GM19452 (cell line): ENCODE results near the gene FAM43B.

Source experiments
- ATAC-seq: cut with Tn5 transposase; IDR thresholded peaks from one replicate; pipeline ENCODE4 v1.9.1; 2021; ENCODE audit not compliant: unreplicated experiment

The FAM43B gene

GRCh38 chr1:20589331-20590278, 37.2 kb downstream of the FAM43B start:
- no peak for ATAC-seq

- ATAC-seq = no peak
Observed at GRCh38 chr1:20590306-20590777, 38.0 kb downstream of the FAM43B start.

GRCh38 chr1:20593756-20594155, 41.4 kb downstream of the FAM43B start:
- ATAC-seq = no peak

- no peak for ATAC-seq
Observed at GRCh38 chr1:20594746-20595145, 42.4 kb downstream of the FAM43B start.

DNA sequence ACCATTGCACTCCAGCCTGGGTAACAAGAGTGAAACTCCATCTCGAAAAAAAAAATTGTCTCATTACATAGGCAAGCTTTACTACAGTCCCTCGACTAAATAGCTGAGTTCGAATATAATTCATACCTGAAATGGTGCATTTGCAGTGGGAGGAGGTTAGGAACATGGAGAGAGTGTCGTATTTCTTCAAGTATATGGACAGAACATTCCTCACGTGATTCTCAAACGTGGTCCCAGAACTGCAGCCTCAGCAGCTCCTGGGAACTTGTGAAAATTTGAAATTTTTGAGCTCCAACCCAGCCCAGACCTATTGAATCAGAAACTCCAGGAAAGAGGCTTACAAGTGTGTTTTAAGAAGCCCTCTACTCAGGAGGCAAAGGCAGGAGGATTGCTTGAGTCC, 43.7 kb downstream of the FAM43B start:
- ATAC-seq = no peak

GRCh38 chr1:20597650-20598049, 45.3 kb downstream of the FAM43B start:
- ATAC-seq = no peak

DNA sequence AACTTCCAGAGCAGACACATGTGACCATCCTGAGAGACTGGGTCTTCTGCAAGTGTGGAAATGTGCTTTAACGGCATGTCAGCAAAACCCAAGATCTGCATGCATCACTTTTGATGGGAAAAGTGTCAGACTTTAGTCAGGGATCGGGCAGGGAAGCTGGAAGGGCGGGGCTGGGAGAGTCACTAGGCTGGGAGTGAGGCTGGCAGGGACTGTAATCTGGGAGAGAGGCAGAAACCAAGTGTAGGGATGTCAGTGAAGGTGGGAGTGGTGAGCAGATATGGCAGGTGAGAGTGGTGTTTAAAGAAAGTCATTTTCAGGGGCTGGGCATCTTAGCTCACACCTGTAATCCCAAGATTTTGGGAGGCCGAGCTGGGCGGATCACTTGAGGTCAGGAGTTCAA, 47.8 kb downstream of the FAM43B start:
- ATAC-seq = no peak

- ATAC-seq = no peak
Observed at GRCh38 chr1:20601129-20601825, 48.9 kb downstream of the FAM43B start.

GRCh38 chr1:20602851-20603450, 50.6 kb downstream of the FAM43B start:
- no peak for ATAC-seq

DNA sequence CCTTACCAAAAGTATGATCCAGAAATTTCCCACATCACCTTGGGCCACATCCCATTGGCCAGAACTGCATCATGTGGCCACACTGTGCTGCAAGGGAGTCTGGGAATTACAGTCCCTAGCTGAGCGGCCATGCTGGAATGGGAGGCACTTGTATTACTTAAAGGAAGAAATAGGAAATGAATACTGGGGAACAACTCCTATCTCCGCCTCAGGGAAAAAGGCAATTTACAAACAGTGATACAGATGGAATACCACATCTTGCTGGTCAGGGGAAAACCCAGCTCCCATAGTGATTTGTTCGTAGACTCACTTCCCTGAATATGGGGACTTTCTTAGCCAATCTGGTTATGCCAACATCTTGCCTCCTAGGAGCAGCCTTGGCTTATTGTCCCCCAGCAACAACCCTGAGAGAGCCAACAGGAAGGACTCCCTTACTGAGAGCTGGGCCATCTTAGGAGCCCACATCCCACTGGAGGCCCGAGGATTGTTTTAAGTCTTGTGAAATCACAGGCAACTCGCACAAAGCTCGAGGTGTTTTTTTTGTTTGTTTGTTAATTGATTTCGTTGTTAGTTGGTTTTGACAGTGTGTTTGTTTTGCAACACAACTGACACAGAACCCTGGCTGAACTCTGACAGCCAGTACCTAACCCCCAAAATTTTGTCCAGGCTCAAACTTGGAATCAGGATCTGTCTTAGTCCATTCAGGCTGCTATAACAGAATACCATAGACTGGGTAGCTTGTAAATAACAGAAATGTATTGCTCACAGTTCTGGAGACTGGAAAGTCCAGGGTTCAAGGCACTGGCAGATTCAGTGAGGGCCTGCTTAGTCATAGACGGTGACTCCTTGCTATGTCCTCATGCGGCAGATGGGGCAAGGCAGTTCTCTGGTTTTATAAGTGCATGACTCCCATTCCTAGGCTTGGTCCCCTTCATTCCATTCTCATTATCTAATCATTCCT, 51.4 kb downstream of the FAM43B start:
- ATAC-seq = no peak
